ENCODE measurements around the gene MEGF11. TPM values are rescaled to one million over a fixed set of nuclear protein-coding genes. Genes with fewer than 3 reads are reported as not detected.

The MEGF11 gene
- total RNA-seq, 1 experiment from 2014 or later, result not detected

GRCh38 chr15:66161575-66162118 is 91.9 kb downstream of the MEGF11 start:
- Histone ChIP-seq H3K27ac (no peak overlapping the region), H3K9me3 (ENCODE audit: insufficient read depth, low read depth) (no peaks in the 10 kb centered on the region), H3F3A (ENCODE audit: insufficient read depth, low read depth) (no peaks in the 10 kb centered on the region), H3K4me1 (replicated peaks; ENCODE audit: insufficient read depth) (no peaks in the 10 kb centered on the region), H3K9me2 (ENCODE audit: insufficient read depth) (no peaks in the 10 kb centered on the region), H2AFZ (no peak overlapping the region), H4K20me1 (ENCODE audit: insufficient read depth) (no peaks in the 10 kb centered on the region), H3K4me3 (no peak overlapping the region), H3K4me2 (no peak overlapping the region), H3K27me3 (ENCODE audit: insufficient read depth, low read depth) (0 out of 2 replicates have a peak, but pooled peaks cover 8% of the 10 kb centered on the region), H3K36me3 (ENCODE audit: low read depth) (no peaks in the 10 kb centered on the region), H3K79me2 (ENCODE audit: low read depth) (no peaks in the 10 kb centered on the region)
- POLR2A ChIA-PET (ENCODE audit: unreplicated experiment), result no interaction called here
- CTCF ChIA-PET, result no interaction called here
- no TSS peak for BruUV-seq (replicated peaks)
- TF ChIP-seq EZH2 (IDR thresholded peaks at IDR 0.05; ENCODE audit: low read depth) (no peak), CTCF (conservative IDR thresholded peaks at IDR 0.05) (no peak)
- intact Hi-C loops (cut with micrococcal nuclease; ENCODE audit: unreplicated experiment), result no loop called here
- DNase-seq, result no peak

GRCh38 chr15:66161108-66161507 is 92.4 kb downstream of the MEGF11 start:
- Histone ChIP-seq H3K27ac (no peak overlapping the region), H3K4me2 (no peak overlapping the region), H3K4me1 (replicated peaks; ENCODE audit: insufficient read depth) (no peaks in the 10 kb centered on the region), H4K20me1 (ENCODE audit: insufficient read depth) (no peaks in the 10 kb centered on the region), H3K4me3 (no peak overlapping the region), H3K27me3 (ENCODE audit: insufficient read depth, low read depth) (0 out of 2 replicates have a peak, but pooled peaks cover 10% of the 10 kb centered on the region), H3K9me2 (ENCODE audit: insufficient read depth) (no peaks in the 10 kb centered on the region), H3K79me2 (ENCODE audit: low read depth) (no peaks in the 10 kb centered on the region), H3K9me3 (ENCODE audit: insufficient read depth, low read depth) (no peaks in the 10 kb centered on the region), H2AFZ (no peak overlapping the region), H3K36me3 (ENCODE audit: low read depth) (no peaks in the 10 kb centered on the region), H3F3A (ENCODE audit: insufficient read depth, low read depth) (no peaks in the 10 kb centered on the region)
- POLR2A ChIA-PET (ENCODE audit: unreplicated experiment), result no interaction called here
- intact Hi-C loops (cut with micrococcal nuclease; ENCODE audit: unreplicated experiment), result no loop called here
- no peak for DNase-seq
- no peak for TF ChIP-seq EZH2 (IDR thresholded peaks at IDR 0.05; ENCODE audit: low read depth)
- no peak for TF ChIP-seq CTCF (conservative IDR thresholded peaks at IDR 0.05)
- CTCF ChIA-PET, result interaction anchor here (0.7 kb wide), 1 partner anchor 614 kb away, joined by 9 read pairs; no protein-coding TSS in a partner anchor
- no TSS peak for BruUV-seq (replicated peaks)

- H3F3A ChIP-seq (ENCODE audit: insufficient read depth, low read depth), result no peaks in the 10 kb centered on the region
- 0 out of 2 replicates have a peak, but pooled peaks cover 20% of the 10 kb centered on the region for H3K27me3 ChIP-seq (ENCODE audit: insufficient read depth, low read depth)
- no peaks in the 10 kb centered on the region for H3K79me2 ChIP-seq (ENCODE audit: low read depth)
- no peaks in the 10 kb centered on the region for H4K20me1 ChIP-seq (ENCODE audit: insufficient read depth)
- no peak for DNase-seq
- no peaks in the 10 kb centered on the region for H3K36me3 ChIP-seq (ENCODE audit: low read depth)
- H3K4me1 ChIP-seq (replicated peaks; ENCODE audit: insufficient read depth), result no peaks in the 10 kb centered on the region
- H3K4me3 ChIP-seq, result no peak overlapping the region
- no peak overlapping the region for H3K27ac ChIP-seq
- ChIA-PET CTCF (no interaction called here), POLR2A (ENCODE audit: unreplicated experiment) (no interaction called here)
- H3K9me2 ChIP-seq (ENCODE audit: insufficient read depth), result no peaks in the 10 kb centered on the region
- TF ChIP-seq EZH2 (IDR thresholded peaks at IDR 0.05; ENCODE audit: low read depth) (no peak), CTCF (conservative IDR thresholded peaks at IDR 0.05) (no peak)
- intact Hi-C loops (cut with micrococcal nuclease; ENCODE audit: unreplicated experiment), result no loop called here
- H2AFZ ChIP-seq, result no peak overlapping the region
- no peaks in the 10 kb centered on the region for H3K9me3 ChIP-seq (ENCODE audit: insufficient read depth, low read depth)
- BruUV-seq (replicated peaks), result no TSS peak
- H3K4me2 ChIP-seq, result no peak overlapping the region
Measured at GRCh38 chr15:66157507-66157906, 96.0 kb downstream of the MEGF11 start.
